Gastroesophageal sphincter (tissue), 4 donors: ENCODE measurements around the gene CES4A. TPM values are rescaled to one million over a fixed set of nuclear protein-coding genes. Genes with fewer than 3 reads are reported as not detected.

Experiments
- ATAC-seq: fragments of 150-250 bp; one replicate; pipeline ENCODE4 v1.9.1; 2016; ENCODE audit warnings: mild to moderate bottlenecking, moderate library complexity
- H3K27ac ChIP-seq, 4 donors: fragments of 200-600 bp; sonication (generic) in 3 of 4; 1 replicate in 3 of 4; 2 replicates in 1 of 4; pipeline ENCODE4 v1.5.1; 2016 to 2019
- H3K27me3 ChIP-seq: fragments of 200-600 bp; sonication (generic); one replicate; pipeline ENCODE4 v1.5.1; 2019
- H3K36me3 ChIP-seq, 2 donors: fragments of 200-600 bp; sonication (generic); one replicate each; pipeline ENCODE4 v1.5.1; 2019; ENCODE audit warnings: control low read depth in 1 of 2
- H3K4me1 ChIP-seq, 3 donors: fragments of 200-600 bp; sonication (generic); 1 replicate in 2 of 3; 2 replicates in 1 of 3; pipeline ENCODE4 v1.5.1; 2016 to 2019; ENCODE audit warnings: control low read depth in 2 of 3
- H3K4me3 ChIP-seq, 2 donors: fragments of 200-600 bp; sonication (generic); one replicate each; pipeline ENCODE4 v1.5.1; 2019; ENCODE audit warnings: mild to moderate bottlenecking in 1 of 2, moderate library complexity in 1 of 2
- H3K9me3 ChIP-seq, 3 donors: fragments of 200-600 bp; sonication (generic); one replicate each; pipeline ENCODE4 v1.5.1; 2017 to 2019; ENCODE audit warnings: control low read depth in 2 of 3
- EP300 ChIP-seq: sonication (generic); formaldehyde crosslinking; IDR thresholded peaks from one replicate; pipeline ENCODE4 v1.6.1; 2017; ENCODE audit warnings: antibody characterized with exemption, mild to moderate bottlenecking
- POLR2A ChIP-seq, 2 donors: fragments of 450-650 bp; IDR thresholded peaks; one replicate each; pipeline ENCODE4 v1.6.1; 2017; ENCODE audit warnings: antibody characterized with exemption in 2 of 2, mild to moderate bottlenecking in 2 of 2, moderate library complexity in 1 of 2
- POLR2AphosphoS5 ChIP-seq: sonication (generic); formaldehyde crosslinking; IDR thresholded peaks from one replicate; pipeline ENCODE4 v1.6.1; 2017; ENCODE audit warnings: antibody characterized with exemption
- WGBS, 2 donors: methylation state at CpG; one replicate each; pipeline ENCODE4 v1.1.5; 2018; ENCODE audit warnings: low coverage in 1 of 2; 5-methylcytosine and 5-hydroxymethylcytosine counted together
- total RNA-seq, 4 donors: library from RNA; depleted of rRNA; stranded (reverse); fragments of >200 nt; gene quantifications; one replicate each; pipeline ENCODE4 v1.1.0, GENCODE V29; 2016
- TF ChIP-seq, protein P1 (sequence below), 4 experiments: fragments of 200-600 bp in 2 of 4; fragments of 450-650 bp in 2 of 4; sonication (generic) in 1 of 4; IDR thresholded peaks; one replicate each; pipeline ENCODE4 v1.5.1; 2017 to 2019; ENCODE audit warnings: antibody characterized with exemption in 4 of 4, mild to moderate bottlenecking in 2 of 4, moderate library complexity in 2 of 4

Gene CES4A
- total RNA-seq, 4 donors from 2014 or later: 1.2 to 6.1 (median 2.6) TPM

DNA sequence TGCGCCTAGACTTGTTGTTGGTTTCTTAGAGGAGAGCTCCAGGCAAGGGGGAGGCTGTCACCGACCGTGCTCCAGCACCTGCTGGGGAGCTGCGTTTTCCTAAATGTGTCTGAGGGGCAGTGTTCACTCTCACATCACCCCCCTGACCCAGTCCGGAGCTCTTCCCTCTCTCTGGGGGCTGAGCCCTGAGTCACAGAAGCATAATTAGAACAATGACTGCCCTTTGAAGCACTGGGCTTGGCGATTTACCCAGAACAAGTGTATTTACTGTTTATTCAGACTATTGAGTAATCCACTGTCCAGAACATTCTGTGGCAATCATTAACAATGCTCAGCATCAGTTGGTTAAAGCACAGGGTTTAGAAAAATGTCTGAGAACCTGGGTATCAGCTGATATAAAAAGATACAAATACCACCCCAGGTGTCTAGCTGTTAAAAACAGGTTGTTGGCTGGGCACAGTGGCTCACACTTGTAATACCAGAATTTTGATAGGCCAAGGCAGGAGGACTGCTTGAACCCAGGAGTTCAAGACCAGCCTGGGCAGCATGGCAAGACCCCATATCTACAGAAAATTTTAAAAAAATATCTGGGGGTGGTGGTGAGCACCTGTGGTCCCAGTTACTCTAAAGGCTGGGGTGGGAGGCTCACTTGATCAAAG, 8.1 kb downstream of the CES4A start:
- WGBS, 2 donors: 32 to 59% methylated on average over 3 to 5 of the region's 6 CpGs
- Histone ChIP-seq H3K4me1 (peaks cover 0 to 47% (median 13%) of the 10 kb centered on the region in 3 donors), H3K36me3 (no peaks in the 10 kb centered on the region), H3K9me3 (no peaks in the 10 kb centered on the region), H3K4me3 (no peak overlapping the region), H3K27me3 (no peaks in the 10 kb centered on the region), H3K27ac (peak overlapping the region; percentile 43 to 80 (median 74))
- peak; percentile 92 for ATAC-seq
- TF ChIP-seq POLR2AphosphoS5 (peak; percentile 91), POLR2A (IDR thresholded peaks at IDR 0.05) (no peak)

DNA sequence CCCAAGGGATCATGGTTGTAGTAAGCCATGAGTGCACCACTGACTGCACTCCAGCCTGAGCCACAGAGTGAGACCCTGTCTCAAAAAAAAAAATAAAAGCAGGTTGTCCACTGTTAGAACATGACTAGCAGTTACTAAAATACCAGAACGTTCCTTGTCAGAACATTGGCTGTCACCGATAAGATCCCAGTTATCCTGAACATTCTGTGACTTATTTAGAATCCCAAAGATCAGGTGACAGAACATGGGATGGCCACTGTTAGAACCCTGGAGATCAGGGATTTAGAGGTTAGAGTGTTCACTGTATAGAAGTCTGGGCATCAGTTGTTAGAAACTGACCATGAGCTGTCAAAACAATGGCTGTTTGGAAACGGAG, 8.6 kb downstream of the CES4A start:
- Histone ChIP-seq H3K27me3 (no peaks in the 10 kb centered on the region), H3K9me3 (no peaks in the 10 kb centered on the region), H3K4me1 (peaks cover 0 to 50% (median 13%) of the 10 kb centered on the region in 3 donors), H3K36me3 (no peaks in the 10 kb centered on the region), H3K4me3 (no peak overlapping the region), H3K27ac (peak overlapping the region; percentile 43 to 80 (median 74))
- WGBS, 2 donors: 53 to 55% methylated on average over 3 of the region's 3 CpGs
- TF ChIP-seq, protein P1, sequence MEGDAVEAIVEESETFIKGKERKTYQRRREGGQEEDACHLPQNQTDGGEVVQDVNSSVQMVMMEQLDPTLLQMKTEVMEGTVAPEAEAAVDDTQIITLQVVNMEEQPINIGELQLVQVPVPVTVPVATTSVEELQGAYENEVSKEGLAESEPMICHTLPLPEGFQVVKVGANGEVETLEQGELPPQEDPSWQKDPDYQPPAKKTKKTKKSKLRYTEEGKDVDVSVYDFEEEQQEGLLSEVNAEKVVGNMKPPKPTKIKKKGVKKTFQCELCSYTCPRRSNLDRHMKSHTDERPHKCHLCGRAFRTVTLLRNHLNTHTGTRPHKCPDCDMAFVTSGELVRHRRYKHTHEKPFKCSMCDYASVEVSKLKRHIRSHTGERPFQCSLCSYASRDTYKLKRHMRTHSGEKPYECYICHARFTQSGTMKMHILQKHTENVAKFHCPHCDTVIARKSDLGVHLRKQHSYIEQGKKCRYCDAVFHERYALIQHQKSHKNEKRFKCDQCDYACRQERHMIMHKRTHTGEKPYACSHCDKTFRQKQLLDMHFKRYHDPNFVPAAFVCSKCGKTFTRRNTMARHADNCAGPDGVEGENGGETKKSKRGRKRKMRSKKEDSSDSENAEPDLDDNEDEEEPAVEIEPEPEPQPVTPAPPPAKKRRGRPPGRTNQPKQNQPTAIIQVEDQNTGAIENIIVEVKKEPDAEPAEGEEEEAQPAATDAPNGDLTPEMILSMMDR (IDR thresholded peaks at IDR 0.05): no peak
- peak; percentile 4 for TF ChIP-seq POLR2AphosphoS5
- no peak for TF ChIP-seq EP300
- ATAC-seq: no peak

DNA sequence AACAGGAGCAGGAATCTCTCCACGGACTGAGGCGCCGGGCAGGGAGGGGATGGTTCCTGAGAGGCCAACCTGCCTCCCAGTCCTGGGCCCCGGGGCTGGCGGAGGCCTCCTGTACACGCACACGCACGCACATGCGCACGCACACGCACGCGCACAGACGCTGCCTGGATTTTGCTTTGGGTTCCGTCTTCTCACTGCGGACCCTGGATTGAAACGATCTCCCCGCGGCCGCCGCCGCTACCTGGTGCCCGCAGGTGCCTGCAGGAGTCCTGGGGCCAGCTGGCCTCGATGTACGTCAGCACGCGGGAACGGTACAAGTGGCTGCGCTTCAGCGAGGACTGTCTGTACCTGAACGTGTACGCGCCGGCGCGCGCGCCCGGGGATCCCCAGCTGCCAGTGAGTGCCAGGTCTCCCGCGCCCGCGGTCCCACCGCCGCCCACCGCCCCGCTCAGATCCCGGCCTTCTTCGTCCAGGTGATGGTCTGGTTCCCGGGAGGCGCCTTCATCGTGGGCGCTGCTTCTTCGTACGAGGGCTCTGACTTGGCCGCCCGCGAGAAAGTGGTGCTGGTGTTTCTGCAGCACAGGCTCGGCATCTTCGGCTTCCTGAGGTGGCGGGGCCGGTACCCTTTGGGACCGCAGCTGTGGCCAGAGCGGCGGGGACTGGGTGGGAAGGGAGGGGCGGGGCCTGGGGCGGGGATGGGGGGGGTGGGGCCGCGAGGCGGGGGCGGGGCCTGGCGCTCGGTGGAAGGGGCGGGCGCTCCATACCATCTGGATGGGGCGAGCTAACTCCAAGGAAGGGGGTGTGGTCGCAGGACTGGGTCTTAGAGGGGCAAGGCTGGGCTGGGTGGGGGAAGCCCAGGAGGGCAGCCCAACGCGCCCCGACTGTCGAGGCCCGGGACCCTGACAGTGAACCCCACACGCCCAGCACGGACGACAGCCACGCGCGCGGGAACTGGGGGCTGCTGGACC, 12.3 kb downstream of the CES4A start:
- 7% methylated on average over 5 of the region's 89 CpGs; no CpG with 5 or more reads in 1 of the 2 donors for WGBS, 2 donors
- ATAC-seq: peak; percentile 52
- H3K27me3 ChIP-seq: no peaks in the 10 kb centered on the region
- no peaks in the 10 kb centered on the region for H3K36me3 ChIP-seq
- H3K9me3 ChIP-seq: no peaks in the 10 kb centered on the region
- no peak for TF ChIP-seq EP300
- H3K27ac ChIP-seq: peak overlapping the region in 3 of 4 donors; percentile 65 to 79 (median 71)
- peaks cover 0 to 48% (median 13%) of the 10 kb centered on the region in 3 donors for H3K4me1 ChIP-seq
- peak overlapping the region; percentile 40 to 62 for H3K4me3 ChIP-seq

GRCh38 chr16:67001726-67002125, 13.3 kb downstream of the CES4A start:
- Histone ChIP-seq H3K9me3 (no peaks in the 10 kb centered on the region), H3K4me3 (no peak overlapping the region), H3K27me3 (no peaks in the 10 kb centered on the region), H3K27ac (no peak overlapping the region), H3K4me1 (peaks cover 0 to 37% (median 10%) of the 10 kb centered on the region in 3 donors), H3K36me3 (no peaks in the 10 kb centered on the region)
- TF ChIP-seq POLR2AphosphoS5 (no peak), POLR2A (IDR thresholded peaks at IDR 0.05) (no peak), EP300 (no peak)
- TF ChIP-seq, protein P1 (IDR thresholded peaks at IDR 0.05): no peak
- 73 to 93% methylated on average over 2 to 3 of the region's 3 CpGs for WGBS, 2 donors
- ATAC-seq: no peak

DNA sequence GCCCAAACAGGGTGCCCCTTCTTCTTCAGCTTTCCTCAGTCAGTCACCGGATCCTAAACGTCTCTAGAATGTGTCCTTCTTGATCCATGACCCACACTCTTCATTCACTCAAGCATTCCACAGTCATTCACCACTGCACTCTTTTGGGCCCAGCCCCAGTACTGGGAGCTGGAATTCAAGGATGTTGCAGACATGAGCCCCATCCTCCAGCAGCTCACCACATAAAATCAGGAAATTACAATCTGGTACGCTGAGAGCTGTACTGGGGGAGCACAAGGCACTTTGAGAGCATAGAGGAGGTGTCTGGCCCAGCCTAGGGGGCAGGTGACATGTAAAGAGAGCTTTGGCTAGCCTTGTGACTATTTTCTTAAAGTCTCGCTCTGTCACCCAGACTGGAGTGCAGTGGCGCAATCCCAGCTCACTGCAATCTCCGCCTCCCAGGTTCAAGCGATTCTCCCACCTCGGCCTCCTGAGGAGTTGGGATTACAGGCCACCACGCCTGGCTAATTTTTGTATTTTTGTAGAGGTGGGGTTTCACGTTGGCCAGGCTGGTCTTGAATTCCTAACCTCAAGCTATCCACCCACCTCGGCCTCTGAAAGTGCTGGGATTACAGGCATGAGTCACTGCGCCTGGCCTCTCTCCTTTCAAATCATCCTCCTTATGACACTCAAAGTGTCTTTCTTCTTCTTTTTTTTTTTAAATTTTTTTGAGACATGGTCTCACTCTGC, 18.7 kb downstream of the CES4A start:
- Histone ChIP-seq H3K27me3 (no peaks in the 10 kb centered on the region), H3K27ac (no peak overlapping the region), H3K4me3 (no peak overlapping the region), H3K9me3 (no peaks in the 10 kb centered on the region), H3K4me1 (no peaks in the 10 kb centered on the region), H3K36me3 (no peaks in the 10 kb centered on the region)
- 73 to 87% methylated on average over 6 to 9 of the region's 12 CpGs for WGBS, 2 donors
- no peak for ATAC-seq
- TF ChIP-seq, protein P1 (IDR thresholded peaks at IDR 0.05): no peak
- TF ChIP-seq POLR2A (IDR thresholded peaks at IDR 0.05): no peak
- TF ChIP-seq POLR2AphosphoS5: no peak
